Calu3 (cell line): ENCODE results near the gene PAX6. TPM values are rescaled to one million over a fixed set of nuclear protein-coding genes. Genes with fewer than 3 reads are reported as not detected.

Source experiments
- BruUV-seq: library from RNA; stranded (reverse); fragments of 400-500 nt; replicated peaks from 2 replicates; lab custom pipeline; 2021; lab: Mats Ljungman, UMichigan
- CTCF ChIA-PET: fragments of 300-600 bp; sonication (Branson Sonifier 250); formaldehyde crosslinking; loops from one replicate; lab custom pipeline; 2022; ENCODE audit warnings: antibody characterized with exemption; lab: Charles Lee
- DNase-seq: peaks from one replicate; pipeline ENCODE4 v3.0.0; 2022
- H3K27ac Mint-ChIP-seq: one replicate; pipeline ENCODE4 v1.8.0; 2022; ENCODE audit warnings: mixed read lengths; ENCODE audit not compliant: unreplicated experiment
- H3K27me3 Mint-ChIP-seq: one replicate; pipeline ENCODE4 v1.8.0; 2022; ENCODE audit warnings: mixed read lengths; ENCODE audit not compliant: unreplicated experiment
- H3K36me3 Mint-ChIP-seq: one replicate; pipeline ENCODE4 v1.8.0; 2022; ENCODE audit warnings: mild to moderate bottlenecking, moderate library complexity, mixed read lengths; ENCODE audit not compliant: insufficient read depth, unreplicated experiment
- H3K4me1 Mint-ChIP-seq: one replicate; pipeline ENCODE4 v1.8.0; 2022; ENCODE audit warnings: mild to moderate bottlenecking, low read depth, mixed read lengths; ENCODE audit not compliant: unreplicated experiment
- H3K4me3 Mint-ChIP-seq: one replicate; pipeline ENCODE4 v1.8.0; 2022; ENCODE audit warnings: mild to moderate bottlenecking, low read depth, moderate library complexity, mixed read lengths; ENCODE audit not compliant: unreplicated experiment
- H3K9me3 Mint-ChIP-seq: one replicate; pipeline ENCODE4 v1.8.0; 2022; ENCODE audit warnings: low read depth, mixed read lengths; ENCODE audit not compliant: unreplicated experiment
- CTCF ChIP-seq: fragments of 200-600 bp; IDR thresholded peaks from one replicate; pipeline ENCODE4 v1.8.0; 2022; ENCODE audit warnings: antibody characterized with exemption; ENCODE audit not compliant: unreplicated experiment
- intact Hi-C: fragments of 100-400 bp; cut with micrococcal nuclease; formaldehyde crosslinking; loops from one replicate; pipeline ENCODE4 v1.10.0; 2022; ENCODE audit not compliant: unreplicated experiment
- total RNA-seq: library from RNA; stranded (reverse); gene quantifications from 2 replicates; pipeline ENCODE4 v1.2.3, GENCODE V29; 2022

The PAX6 gene
- total RNA-seq, 1 experiment from 2014 or later: 0.87 TPM

- no peak for TF ChIP-seq CTCF
- no TSS peak for BruUV-seq
- no peak for DNase-seq
- Mint-ChIP-seq H3K36me3 (peaks cover 15% of the 10 kb centered on the region), H3K4me3 (peak overlapping the region; percentile 82), H3K27me3 (peaks cover 92% of the 10 kb centered on the region), H3K9me3 (no peaks in the 10 kb centered on the region), H3K27ac (no peak overlapping the region), H3K4me1 (peaks cover 39% of the 10 kb centered on the region)
- CTCF ChIA-PET: interaction anchor here (0.6 kb wide), 1 partner anchor 645 kb away, joined by 5 read pairs; no protein-coding TSS in a partner anchor
- intact Hi-C loops: no loop called here
Measured at GRCh38 chr11:31814176-31814868, 3.2 kb upstream of the PAX6 start.

DNA sequence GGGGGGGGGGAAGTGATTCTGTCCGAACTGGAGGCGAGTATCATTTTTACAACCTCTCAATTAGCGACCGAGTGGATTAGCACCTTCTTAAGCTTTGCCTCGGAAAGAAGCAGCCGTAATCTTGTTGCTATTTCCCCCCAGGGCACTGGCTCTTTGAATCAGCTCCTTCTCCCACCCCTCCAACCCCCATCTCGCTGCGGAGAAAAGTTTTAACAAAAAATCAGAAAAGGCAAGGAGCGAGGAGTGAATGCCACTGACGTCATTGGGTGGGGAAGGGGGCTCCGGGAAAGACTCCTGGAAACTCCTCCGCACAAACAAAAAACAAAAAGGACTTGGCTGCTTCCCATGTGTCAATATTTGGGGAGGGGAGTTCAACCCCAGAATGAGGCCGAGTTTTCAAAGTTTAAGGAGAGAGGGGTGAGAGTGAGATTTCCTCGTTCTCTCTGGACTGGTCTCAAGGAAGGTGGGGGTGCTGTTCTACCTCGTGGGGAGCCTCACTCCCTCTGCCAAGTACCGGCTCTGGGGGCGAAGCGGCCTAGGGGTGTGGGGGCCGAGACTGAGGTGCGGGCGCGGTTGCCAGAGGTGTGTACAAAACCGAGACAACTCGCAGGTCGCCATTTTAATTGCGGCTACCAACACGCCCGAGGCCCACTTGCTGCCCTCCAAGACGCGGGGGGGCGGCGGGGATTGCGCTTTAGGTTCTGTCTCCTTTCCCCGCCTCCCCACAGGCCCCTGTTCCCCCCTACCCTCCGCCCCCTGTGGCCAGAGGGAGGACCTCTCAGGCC is 2.5 kb upstream of the PAX6 start:
- TF ChIP-seq CTCF: no peak
- no peak for DNase-seq
- CTCF ChIA-PET: interaction anchor here (0.5 to 1.1 kb wide), 3 partner anchors 19 to 325 kb away, joined by 3 to 5 read pairs (median 3); no protein-coding TSS in a partner anchor
- Mint-ChIP-seq H3K27ac (no peak overlapping the region), H3K4me1 (peaks cover 40% of the 10 kb centered on the region), H3K9me3 (no peaks in the 10 kb centered on the region), H3K36me3 (peaks cover 15% of the 10 kb centered on the region), H3K27me3 (peaks cover 92% of the 10 kb centered on the region), H3K4me3 (peak overlapping the region; percentile 82)
- no TSS peak for BruUV-seq
- intact Hi-C loops: no loop called here

- Mint-ChIP-seq H3K4me1 (peaks cover 40% of the 10 kb centered on the region), H3K9me3 (no peaks in the 10 kb centered on the region), H3K27me3 (peaks cover 92% of the 10 kb centered on the region), H3K4me3 (peak overlapping the region; percentile 82), H3K27ac (peak overlapping the region; percentile 52), H3K36me3 (peaks cover 15% of the 10 kb centered on the region)
- TF ChIP-seq CTCF: no peak
- CTCF ChIA-PET: interaction anchor here (0.5 to 1.1 kb wide), 3 partner anchors 18 to 324 kb away, joined by 3 to 5 read pairs (median 3); no protein-coding TSS in a partner anchor
- intact Hi-C loops: no loop called here
- DNase-seq: no peak
- no TSS peak for BruUV-seq
Measured at GRCh38 chr11:31812383-31813381, 1.6 kb upstream of the PAX6 start.
